Inferior parietal cortex (tissue), 1 donor: ENCODE measurements around the gene SSBP4.

Source experiments
- DNase-seq: peaks from one replicate; pipeline ENCODE4 v3.0.0-alpha.2; 2016; ENCODE audit errors: extremely low spot score

SSBP4 gene

DNA sequence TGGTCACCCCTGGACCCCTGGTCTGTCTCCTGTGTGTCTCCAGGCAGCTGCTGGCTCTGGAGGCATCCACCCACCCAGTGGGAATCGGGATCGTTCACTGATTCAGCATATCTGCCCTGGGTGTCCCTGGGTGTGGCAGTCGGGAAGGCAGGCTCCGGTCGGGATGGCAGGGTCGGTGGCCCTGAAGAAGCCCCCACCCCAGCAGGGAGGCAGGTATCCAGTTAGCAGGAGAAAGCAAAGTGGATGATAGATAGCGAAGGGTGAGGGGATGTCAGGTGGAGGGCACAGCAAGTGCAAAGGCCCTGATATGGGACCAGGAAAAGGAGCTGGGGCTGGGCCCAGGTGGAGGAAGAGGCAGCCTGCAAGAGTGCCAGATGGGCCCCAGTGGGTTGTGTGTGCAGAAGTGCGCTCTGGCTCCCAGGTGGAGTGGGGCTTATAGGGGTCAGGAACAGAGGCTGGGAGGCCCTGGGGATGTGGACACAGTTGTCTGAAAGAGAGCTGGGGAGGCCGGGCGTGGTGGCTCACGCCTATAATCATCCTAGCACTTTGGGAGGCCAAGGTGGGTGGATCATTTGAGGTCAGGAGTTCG is 2.3 kb downstream of the SSBP4 start:
- DNase-seq: no peak

DNA sequence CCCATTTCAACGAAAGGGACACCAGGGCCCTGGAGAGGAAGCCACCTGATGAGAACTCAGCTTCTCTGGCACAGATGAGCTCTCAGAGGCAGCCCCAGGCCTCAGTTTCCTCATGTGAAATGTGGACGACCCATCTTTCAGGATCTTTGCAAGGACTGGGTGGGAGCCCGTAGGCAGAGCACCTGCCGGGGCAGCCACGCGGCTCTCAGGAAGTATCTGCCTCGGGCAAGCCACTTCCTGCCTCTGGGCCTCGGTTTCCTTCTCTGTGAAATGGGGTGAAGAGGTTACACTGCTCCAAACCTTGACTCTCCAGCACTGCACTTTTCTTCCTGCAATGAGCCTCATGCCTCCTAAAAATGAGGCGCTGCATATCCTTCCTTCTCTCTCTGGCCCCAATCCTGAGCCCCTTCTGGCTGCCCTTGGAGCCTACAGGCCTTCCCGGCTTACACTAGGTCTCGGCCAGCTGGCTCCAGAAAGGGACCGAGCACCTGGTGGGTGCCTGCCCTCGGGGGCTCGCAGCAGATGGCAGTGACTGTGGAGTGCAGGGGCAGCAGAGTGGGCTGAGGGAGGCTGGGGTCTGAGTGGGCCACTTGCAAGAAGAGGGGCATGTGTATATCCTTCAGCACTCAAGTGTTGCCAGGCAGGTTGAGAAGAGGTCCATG is 3.5 kb downstream of the SSBP4 start:
- no peak for DNase-seq

DNA sequence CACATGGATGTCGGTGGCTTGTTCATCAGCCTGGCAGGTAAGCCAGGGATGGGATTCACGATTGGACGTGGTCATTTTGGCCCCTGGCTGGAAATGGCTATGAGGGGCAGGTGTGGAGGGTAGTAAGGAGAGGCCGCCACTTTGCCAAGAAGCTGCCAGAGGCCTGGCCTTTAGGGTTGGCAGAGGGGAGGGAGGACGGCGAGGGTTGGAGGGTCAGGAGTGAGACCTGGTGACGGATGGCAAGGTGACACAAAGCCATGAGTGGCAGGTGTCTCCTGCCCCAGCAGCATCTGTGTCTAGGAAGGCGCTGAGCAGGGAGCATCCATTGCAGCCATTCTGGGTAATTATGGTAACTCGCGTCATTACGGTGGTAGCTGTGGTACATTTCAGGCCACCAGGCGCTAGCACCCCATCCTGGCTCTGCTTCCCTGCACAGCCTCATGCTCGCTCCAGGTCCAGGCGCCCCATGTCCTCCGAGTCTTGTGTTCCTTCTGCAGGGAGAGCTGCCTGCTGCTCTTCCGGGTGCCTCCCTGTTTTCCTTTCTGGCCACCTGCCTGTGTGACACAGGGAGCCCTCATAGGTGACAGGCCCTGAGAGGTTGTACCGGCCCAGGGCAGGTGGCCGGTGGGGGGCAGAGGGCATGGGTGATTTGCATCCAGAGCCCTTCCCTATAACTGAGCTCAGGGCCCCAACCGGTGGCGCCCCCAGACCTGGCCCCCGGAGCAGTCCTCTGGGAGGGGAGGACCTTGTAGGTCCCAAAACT is 4.2 kb downstream of the SSBP4 start:
- DNase-seq: no peak

DNA sequence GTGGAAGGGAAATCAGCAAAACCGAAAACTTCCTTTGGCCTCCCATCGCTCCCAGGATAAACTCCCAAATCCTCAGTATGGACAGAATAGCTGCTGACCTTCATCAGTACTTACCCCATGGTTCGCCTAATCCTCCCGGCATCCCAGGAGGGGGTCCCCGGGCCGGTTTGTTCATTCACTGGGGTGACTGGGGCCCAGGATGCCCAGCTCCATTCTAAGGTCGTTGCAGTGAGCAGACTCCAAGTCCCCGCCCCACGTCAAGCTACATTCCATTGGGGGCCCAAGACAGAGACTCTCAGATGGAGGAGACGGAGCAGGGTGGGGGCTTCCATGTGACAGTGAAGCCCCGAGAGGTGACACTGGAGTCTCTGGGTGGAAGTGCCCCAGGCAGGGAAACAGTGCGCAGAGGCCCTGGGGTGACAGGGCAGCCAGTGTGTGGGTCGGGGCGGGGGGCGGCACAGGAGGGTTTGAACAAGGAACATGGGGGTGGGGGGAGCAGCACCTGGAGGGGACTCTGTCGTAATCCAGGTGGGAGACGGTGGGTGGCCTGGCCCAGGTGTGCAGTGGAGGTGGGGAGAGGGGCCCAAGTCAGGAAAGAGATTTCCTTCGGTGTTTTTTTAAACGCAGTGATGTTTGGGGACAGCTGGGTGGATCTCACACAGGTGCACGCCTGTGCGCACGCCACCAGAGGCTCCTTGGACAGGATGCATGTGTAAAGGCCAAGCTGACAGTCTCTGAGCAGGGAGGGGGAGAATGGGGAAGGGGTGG is 5.1 kb downstream of the SSBP4 start:
- DNase-seq: no peak

DNA sequence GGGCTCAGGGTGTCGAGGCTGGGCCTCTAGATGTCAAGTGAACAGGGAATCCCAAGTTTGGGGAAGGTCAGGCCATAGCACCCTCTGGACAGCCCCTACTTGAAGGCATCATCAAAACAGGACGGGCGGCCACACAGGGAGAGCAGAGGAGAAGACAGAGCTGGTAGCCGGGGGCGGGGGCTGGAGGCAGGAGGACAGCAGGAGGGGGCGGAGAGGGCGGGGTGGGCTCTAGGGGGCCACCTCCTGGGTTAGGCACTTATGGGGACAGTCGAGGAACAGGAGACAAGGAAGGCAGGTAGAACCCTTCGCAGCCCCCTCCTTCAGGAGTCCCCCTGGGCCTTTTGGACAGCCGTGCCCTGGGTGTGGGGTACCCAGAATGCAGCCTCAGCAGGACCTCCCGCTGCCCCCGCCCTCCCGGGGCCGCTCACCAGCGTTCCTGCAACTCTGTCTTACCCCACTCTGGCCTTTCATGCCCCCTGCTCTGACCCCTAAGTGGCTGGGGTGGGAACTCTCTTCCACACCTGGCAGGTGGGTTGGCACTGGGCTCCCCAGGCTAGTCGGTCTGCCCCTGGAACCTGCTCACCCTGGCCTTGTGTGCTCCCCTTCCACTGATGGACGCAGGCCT is 5.8 kb downstream of the SSBP4 start:
- DNase-seq: no peak

DNA sequence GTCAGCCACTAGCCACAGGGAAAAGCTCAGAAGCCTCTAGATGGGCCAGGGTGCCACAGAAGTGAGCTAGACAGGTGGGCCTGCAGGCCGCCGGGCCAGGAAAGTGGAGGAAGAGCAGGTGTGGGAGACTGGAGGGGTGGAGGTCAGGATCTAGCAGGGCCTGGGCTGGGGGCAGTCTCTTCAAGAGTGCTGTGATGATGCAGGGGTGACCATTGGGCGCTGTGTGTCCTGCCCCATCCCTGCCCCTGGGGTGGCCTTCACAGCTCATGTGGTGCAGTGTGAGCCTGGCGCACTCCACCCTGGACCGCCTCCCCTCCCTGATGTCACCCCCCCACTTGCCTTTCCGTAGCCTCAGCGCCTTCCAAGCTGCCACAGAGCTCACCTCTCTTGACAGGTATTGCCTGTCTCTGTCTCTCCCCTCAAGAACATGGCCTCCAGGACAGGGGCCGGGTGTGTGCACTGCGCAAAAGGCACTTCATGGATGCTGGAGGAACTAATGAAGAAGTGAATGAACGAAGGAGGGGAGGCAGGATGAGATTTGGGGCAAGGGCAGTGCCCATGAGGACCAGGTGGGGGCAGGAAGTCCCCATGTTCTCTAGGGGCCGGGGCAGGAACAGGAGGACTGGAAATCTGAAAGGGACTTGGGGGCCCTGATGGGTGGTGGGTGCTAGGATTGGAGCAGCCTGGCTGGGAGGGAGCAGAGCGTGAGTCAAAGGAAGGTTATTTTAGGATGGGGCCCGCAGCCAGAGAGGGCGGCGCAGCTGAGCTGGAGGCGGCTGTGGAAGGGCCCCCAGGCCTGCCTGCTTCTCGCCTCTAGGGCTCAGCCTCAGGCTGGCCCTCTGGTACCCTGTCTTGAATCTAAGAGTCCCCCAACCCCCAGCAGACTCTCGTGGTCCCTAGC is 6.6 kb downstream of the SSBP4 start:
- no peak for DNase-seq

DNA sequence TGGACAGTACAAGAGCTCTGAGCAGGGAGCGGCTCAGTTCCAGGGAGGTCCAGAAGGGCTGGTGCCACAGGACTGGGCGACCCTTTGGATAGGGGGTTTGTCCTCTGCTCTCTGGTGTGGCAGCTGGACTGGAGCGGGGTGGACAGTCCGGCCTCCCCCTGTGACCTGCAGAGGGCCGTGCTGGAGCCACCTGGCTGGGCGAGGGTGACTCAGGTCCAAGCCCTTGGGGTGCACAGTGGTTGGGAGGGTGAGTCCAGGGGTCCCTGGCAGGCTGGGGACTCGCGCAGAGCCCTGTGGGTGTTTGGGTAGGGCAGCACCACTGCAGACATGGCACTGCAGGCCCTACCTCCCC is 7.2 kb downstream of the SSBP4 start:
- DNase-seq: no peak

DNA sequence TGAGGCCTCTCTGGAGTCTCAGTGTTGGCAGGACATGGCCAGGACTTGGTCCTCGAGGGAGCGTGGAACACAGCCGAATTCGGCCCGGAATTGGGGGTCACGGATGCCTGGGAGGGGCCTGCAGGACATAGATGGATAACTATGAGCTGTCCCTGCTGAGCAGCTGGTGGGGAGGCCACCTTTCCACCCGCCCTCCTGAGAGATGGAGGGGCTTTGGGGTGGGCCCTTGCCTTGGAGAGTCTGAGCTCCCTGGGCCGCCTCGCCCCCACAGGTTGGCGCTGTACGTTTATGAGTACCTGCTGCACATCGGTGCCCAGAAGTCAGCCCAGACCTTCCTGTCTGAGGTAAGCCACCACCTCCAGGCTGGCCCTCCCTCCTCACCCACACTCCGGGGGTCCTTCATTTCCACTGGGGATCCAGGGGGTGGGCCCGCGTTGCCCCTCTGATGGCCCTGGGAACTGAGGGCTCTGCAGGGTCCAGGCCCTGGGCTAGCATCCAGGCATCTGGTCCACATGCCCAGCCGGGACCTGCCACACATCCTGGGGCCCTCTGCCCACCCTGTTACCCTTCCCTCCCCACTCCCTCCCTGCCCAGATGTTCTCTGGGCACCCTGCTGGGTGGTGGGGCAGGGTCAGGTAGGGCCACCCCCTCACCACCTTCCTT is 8.0 kb downstream of the SSBP4 start:
- no peak for DNase-seq

DNA sequence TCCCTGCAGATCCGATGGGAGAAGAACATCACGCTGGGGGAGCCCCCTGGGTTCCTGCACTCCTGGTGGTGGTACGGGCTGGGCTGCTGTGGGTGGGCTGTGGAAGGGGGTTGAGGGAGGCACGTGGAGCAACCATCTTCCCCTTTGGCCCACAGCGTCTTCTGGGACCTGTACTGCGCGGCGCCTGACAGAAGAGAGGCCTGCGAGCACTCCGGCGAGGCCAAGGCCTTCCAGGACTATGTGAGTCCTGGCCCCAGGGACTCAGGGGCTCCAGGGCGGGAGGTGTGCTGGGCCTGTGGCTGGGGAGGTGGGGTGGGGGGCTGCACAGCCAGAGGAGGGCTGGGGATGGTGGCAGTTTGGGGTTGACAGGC is 8.5 kb downstream of the SSBP4 start:
- no peak for DNase-seq

DNA sequence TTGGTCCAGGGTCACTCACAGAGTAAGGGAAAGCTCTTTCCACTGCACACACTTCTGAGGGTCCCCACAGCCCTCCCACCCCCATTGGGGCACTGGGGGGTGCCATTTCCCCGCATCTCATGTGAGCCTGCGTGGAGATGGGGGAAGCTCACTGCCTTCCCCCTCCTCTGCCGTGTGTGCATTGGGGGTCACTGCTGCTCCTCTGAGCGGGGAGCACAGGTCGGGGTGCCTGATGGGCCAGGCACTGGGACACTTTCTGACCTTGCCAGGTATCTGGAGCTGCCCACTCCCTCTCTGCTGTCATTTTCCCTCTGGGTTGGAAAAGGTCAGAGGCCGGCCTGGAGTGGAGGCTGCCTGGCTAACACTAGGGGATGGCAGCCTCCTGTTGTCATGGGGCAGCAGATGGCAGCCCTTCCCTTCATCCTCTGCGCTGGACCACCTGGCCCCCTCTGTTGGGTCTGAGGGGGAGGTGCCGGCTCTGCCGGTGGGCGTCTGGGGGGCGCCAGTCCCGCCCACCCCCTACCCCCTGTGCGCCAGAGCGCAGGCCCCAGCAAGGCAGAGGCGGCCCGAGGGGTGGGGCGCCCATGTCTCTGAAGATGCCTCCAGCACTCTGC is 9.1 kb downstream of the SSBP4 start:
- no peak for DNase-seq

DNA sequence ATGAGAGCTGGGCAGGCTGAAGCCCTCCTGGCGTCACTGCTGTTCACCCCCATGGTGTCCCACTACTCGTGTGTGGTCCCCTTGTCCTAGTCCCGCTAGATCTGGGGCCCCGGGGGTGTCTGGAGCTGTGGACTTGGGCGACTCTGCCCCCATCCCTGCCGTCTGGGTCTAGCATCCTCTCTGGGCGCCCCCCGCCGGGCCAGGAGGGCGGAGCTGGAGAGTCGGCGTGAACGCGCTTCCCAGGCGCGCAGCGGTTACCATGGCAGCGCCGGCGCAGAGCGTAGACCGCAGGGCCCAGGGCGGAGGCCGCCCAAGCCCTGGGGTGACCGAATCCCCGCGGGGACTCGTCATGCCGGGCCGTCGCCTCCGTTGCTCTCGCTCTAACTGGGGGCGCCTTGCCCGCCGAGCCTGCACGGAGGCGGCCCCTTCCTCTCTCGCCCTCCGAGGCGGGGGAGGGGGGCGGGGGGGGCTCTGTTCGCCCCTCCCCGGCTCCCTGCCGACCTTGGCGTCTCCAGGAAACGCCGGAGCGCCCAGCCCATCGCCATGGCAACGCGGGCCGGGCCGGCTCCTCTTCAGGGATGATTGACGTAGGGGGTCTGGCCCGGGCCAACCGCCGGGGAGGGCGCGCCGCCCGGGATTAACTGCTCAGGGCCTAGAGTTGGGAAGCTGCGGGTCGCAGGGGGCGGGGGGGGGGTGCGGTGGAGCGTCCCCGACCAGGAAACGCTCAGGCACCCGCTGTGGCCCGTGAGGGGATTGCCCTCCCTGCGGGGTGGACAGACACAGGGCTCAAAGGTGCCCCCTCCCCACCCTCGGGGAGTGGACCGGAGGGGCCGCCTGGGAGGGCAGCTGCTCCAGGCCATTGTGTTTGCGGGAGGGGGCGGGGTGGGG is 9.8 kb downstream of the SSBP4 start:
- DNase-seq: peak; percentile 77

DNA sequence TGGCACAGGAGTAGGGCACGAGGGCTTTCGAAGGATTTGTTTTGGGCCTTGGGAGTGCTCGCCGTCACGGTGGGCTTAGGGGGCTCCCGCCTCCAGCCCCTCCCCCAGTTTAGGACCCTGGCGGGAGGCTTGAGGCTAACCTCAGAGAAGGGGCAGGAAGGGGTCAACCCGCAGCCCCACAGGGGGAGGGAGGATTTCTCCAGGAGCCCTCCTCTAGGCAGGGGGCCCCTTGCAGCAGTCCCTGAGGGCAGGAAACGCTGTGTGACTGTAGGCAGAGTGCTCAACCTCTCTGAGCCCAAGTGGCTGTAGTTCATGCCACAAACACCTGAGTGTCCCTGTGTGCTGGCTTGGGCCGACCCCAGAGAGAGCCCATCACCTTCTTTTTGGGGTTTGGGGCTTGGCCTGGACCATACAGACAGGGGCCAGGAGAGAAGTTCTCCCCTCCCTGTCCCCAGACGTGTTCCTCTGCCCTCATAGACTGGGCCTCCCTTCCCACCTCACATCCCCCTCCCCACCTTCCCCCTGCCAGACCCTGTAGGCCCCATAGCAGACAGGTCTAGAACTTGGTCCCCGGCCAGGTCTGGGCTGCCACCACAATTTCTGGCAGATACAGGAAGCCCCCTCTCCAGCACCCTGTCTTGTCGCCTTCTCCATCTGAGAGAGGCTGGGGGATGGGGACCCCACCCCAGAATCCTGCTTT is 10.7 kb downstream of the SSBP4 start:
- no peak for DNase-seq

DNA sequence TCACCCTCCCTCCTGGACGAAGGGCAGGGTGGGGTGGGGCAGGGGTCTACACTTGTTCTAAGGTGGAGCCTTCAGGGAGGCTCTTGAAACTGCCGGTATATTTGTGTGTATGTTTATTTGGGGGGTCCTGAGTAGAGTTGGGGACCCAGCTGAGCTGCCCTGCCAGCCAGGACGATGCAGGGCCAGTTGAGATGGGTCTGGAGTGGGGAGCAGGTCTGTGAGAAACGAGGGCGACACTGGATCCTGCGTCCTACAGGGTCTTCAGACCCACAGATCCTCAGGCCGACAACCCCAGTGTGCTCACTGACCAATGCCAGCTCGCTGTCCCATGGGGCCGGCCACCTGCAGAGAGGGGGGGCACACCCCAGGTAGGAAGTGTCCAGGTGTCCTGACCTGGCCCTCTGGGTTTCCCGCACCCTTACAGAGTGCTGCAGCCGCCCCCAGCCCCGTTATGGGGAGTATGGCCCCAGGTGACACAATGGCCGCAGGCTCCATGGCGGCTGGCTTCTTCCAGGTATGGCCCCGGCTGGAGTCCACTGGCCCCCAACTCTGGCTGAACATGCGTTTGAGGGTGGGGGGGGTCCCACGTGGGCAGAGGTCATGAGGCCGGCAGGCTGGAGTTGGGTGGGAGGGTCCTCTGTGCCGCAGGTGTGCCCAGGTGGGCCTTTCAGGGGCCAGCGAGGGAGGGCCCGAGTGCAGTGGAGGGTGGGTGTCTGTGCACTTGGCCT is 11.4 kb downstream of the SSBP4 start:
- no peak for DNase-seq

DNA sequence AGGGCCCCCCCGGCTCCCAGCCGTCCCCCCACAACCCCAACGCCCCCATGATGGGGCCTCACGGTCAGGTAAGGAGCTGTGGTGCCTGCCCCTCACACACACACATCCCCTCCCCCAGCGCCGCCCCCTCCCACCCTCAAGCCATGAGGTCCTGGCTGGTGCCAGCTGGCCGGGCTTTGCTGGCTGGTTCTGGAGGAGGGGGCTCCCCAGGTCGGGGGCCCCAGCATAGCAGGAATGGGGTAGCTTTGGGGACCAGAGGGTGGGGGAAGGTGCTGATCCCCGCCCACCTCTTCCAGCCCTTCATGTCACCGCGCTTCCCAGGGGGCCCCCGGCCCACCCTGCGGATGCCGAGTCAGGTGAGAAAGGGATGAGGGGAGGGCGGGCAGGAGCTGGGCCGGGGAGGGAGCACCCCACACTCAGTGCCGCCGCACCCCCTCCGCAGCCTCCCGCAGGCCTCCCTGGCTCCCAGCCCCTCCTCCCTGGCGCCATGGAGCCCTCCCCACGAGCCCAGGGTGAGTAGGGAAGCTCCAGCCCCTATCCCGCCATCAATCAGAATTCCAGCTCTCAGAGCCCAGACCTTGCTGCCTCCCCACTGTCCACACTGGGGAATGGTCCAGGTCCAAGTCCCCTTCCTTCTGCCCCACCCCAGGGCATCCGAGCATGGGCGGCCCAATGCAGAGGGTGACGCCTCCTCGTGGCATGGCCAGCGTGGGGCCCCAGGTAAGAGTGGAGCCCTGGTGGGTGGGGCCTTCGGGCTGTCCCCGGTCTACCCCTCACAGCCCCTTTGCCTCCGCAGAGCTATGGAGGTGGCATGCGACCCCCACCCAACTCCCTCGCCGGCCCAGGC is 12.4 kb downstream of the SSBP4 start:
- no peak for DNase-seq

DNA sequence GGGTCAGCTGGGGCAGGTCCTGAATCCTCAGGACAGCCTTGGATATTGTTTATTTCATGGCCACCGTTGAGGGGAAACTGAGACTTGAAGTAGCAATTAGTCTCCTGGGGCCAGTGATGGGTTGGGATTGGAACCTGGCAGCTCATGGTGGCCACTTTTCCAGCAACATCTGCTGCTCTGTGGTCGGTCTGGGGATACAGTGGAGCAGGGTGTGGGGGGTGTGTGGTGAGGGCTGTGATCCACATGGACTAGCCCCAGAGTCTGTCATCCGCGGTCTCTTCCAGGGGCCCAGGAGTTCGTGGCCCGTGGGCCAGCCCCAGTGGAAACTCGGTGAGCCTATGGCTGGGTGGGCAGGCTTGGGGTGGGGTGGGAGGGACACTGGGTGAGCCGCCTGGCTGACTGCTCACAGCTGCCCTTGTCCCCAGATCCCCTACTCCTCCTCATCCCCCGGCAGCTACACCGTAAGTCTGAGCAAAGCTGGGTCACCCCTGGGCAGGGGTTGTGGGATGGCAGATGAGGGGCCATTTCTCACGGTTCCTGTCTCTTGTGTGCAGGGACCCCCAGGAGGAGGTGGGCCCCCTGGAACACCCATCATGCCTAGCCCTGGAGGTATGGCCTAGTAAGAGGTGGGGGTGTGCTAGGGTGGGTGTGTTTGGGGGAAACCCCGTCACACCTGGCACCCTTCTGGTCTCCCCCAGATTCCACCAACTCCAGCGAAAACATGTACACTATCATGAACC is 13.2 kb downstream of the SSBP4 start:
- no peak for DNase-seq

DNA sequence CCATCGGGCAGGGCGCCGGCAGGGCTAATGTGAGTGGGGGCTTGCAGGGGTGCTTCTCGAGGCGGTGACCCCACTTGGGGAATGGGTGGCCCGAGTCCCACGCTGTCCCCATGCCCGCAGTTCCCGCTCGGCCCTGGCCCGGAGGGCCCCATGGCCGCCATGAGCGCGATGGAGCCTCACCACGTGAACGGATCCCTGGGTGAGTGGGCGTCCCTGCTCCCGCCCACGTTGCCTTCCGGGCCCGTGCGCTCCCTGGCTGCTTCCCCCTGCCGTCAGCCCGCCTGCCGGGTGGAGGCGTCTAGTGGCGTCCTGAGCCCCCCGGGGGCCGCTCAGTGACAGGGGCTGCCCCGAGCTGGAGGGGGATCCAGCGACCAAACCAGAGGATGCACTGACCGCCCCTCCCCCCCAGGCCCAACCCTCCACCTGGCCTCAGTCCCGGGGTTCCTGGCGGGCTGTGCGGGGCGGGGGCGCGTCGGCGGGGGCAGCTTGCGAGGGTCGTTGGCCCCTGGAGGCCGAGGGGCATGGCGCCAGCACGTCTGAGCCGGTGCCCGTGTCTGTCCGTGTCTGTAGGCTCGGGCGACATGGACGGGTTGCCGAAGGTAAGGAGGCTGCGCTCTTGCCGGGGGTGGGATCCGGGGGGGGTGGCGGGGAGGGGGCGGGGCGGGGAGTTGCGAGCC is 14.0 kb downstream of the SSBP4 start:
- DNase-seq: no peak
